ENCODE measurements around the gene TMEM263. TPM values are rescaled to one million over a fixed set of nuclear protein-coding genes. Genes with fewer than 3 reads are reported as not detected.
"Not testable (repeated sequence)": the region's sequence is repeated elsewhere in the genome, so short reads cannot be mapped to it uniquely, and the experiment has no call there.

TMEM263 gene
- total and polyA plus RNA-seq, 12 donors, result 12.1 to 64.7 (median 45.4) TPM

DNA sequence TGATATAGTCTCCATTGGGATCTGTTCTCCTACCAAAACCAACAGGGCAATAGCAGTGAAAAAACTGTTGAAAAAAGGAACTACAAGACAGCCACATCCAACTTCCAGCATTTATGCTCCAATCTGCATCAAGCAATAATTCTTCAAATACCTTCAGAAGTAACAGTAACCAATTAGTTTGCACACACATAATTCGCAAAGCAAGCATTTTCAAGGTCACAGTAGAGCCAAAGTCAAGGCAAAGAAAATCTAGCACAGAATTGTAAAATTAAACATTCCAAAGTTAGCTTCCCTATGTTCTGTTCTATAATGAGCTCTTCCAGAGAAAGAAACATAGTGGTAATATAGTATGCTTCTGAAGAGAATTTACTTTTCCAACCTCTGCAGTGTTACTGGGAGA, 42.2 kb downstream of the TMEM263 start:
- no peaks in the 10 kb centered on the region for H3K27me3 ChIP-seq
- H3K9me3 ChIP-seq (replicated peaks in 1 of 3), result no peaks in the 10 kb centered on the region
- DNase-seq, result no peak
- TF ChIP-seq CTCF (IDR thresholded peaks at IDR 0.05) (no peak), POLR2A (IDR thresholded peaks at IDR 0.05) (no peak)
- peaks cover 0 to 4% of the 10 kb centered on the region in 2 donors for H3K4me1 ChIP-seq (replicated peaks in 1 of 2)
- H3K36me3 ChIP-seq (replicated peaks in 1 of 2), result no peaks in the 10 kb centered on the region
- intact Hi-C loops (cut with DNase I), result no loop called here
- H3K27ac ChIP-seq, result no peak overlapping the region
- no peak overlapping the region for H3K4me3 ChIP-seq
- 70 to 84% (median 71%) methylated on average over 1 of the region's 1 CpG for WGBS, 4 donors

- no peak for TF ChIP-seq POLR2A (IDR thresholded peaks at IDR 0.05)
- TF ChIP-seq CTCF (IDR thresholded peaks at IDR 0.05), result no peak
- Histone ChIP-seq H3K36me3 (replicated peaks in 1 of 2) (no peaks in the 10 kb centered on the region), H3K4me1 (replicated peaks in 1 of 2) (peaks cover 0 to 4% of the 10 kb centered on the region in 2 donors), H3K4me3 (peak overlapping the region in 1 of 4 donors; percentile 1), H3K9me3 (replicated peaks in 1 of 3) (no peaks in the 10 kb centered on the region), H3K27me3 (no peaks in the 10 kb centered on the region), H3K27ac (peak overlapping the region in 1 of 5 donors; percentile 68)
- DNase-seq, result peak in 5 of 7 donors; percentile 36 to 75 (median 59)
- WGBS, 4 donors, result 51 to 82% (median 69%) methylated on average over 6 of the region's 6 CpGs
- intact Hi-C loops (cut with DNase I), result no loop called here
Measured at GRCh38 chr12:106999446-106999845, 43.7 kb downstream of the TMEM263 start.

DNA sequence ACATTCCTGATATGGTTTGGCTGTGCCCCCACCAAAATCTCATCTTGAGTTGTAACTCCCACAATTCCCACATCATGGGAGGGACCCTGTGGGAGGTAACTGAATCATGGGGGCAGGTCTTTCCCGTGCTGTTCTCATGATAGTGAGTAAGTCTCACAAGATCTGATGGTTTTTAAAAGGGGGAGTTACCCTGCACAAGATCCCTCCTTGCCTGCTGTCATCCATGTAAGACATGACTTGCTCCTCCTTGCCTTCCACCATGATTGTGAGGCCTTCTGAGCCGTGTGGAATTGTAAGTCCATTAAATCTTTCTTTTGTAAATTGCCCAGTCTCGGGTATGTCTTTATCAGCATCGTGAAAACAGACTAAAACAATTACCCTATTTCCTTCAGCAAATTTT, 47.0 kb downstream of the TMEM263 start:
- H3K4me3 ChIP-seq; H3K4me1 ChIP-seq (replicated peaks in 1 of 2); H3K27me3 ChIP-seq; H3K36me3 ChIP-seq (replicated peaks in 1 of 2); H3K9me3 ChIP-seq (replicated peaks in 1 of 3); intact Hi-C loops (cut with DNase I); DNase-seq; H3K27ac ChIP-seq: not testable (repeated sequence)
- WGBS, 4 donors, result 69 to 82% (median 81%) methylated on average over 4 of the region's 4 CpGs

DNA sequence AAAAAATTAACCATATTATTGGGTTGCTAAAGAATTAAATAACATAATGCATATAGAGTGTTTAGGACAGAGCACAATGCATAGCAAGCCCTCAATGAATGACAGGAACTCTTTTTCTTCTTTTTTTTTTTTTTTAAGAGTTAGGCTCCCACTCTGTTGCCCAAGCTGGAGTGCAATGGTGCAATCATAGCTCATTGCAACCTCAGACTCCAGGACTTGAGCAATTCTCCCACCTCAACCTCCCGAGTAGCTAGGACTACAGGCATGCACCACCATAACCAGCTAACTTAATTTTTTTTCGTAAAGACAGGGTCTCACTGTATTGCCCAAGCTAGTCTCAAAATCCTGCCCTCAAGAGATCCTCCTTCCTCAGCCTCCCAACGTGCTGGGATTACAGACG, 51.7 kb downstream of the TMEM263 start:
- Histone ChIP-seq H3K4me3 (no peak overlapping the region), H3K27me3 (no peaks in the 10 kb centered on the region), H3K36me3 (replicated peaks in 1 of 2) (no peaks in the 10 kb centered on the region), H3K27ac (no peak overlapping the region), H3K4me1 (replicated peaks in 1 of 2) (no peaks in the 10 kb centered on the region), H3K9me3 (replicated peaks in 1 of 3) (no peaks in the 10 kb centered on the region)
- DNase-seq, result no peak
- TF ChIP-seq CTCF (IDR thresholded peaks at IDR 0.05), result no peak
- no peak for TF ChIP-seq POLR2A (IDR thresholded peaks at IDR 0.05)
- WGBS, 4 donors, result 95 to 97% (median 97%) methylated on average over 4 of the region's 4 CpGs
- intact Hi-C loops (cut with DNase I), result no loop called here

- 93 to 96% (median 96%) methylated on average over 2 of the region's 2 CpGs for WGBS, 4 donors
- no peak for DNase-seq
- no peak overlapping the region for H3K27ac ChIP-seq
- H3K36me3 ChIP-seq (replicated peaks in 1 of 2), result no peaks in the 10 kb centered on the region
- no peaks in the 10 kb centered on the region for H3K27me3 ChIP-seq
- intact Hi-C loops (cut with DNase I), result no loop called here
- TF ChIP-seq POLR2A (IDR thresholded peaks at IDR 0.05) (no peak), CTCF (IDR thresholded peaks at IDR 0.05) (no peak)
- H3K4me3 ChIP-seq, result no peak overlapping the region
- H3K9me3 ChIP-seq (replicated peaks in 1 of 3), result no peaks in the 10 kb centered on the region
- H3K4me1 ChIP-seq (replicated peaks in 1 of 2), result no peaks in the 10 kb centered on the region
Measured at GRCh38 chr12:107011519-107011918, 55.8 kb downstream of the TMEM263 start.
